ENCODE measurements around the gene ITPKC. TPM values are rescaled to one million over a fixed set of nuclear protein-coding genes. Genes with fewer than 3 reads are reported as not detected.

Gene ITPKC
- total RNA-seq, 1 experiment from 2014 or later = 11.4 TPM

- H3K4me1 ChIP-seq (ENCODE audit: control insufficient read depth in 1 of 2, insufficient read depth in 2 of 2, low read length in 2 of 2) = peaks cover 20 to 24% of the 10 kb centered on the region in 2 experiments; a peak in 3 of 4 replicates
- ATAC-seq (no peak), DNase-seq (ENCODE audit: low read depth, low spot score) (no peak)
- H3K4me3 ChIP-seq (replicated peaks in 1 of 2; ENCODE audit: low read depth in 1 of 2, low read length in 2 of 2) = no peak overlapping the region
- H3K79me2 ChIP-seq (ENCODE audit: insufficient read depth, low read length) = no peaks in the 10 kb centered on the region; the same call in 1 of the 2 replicates
- H3K9me2 ChIP-seq (ENCODE audit: insufficient read depth) = no peaks in the 10 kb centered on the region
- H3K4me2 ChIP-seq (ENCODE audit: low read length) = no peak overlapping the region
- CTCF ChIA-PET = interaction anchor here (0.9 to 1.6 kb wide), 4 partner anchors 53 to 399 kb away, joined by 3 to 4 read pairs (median 3); partner anchors contain the start of gene EGLN2
- H3K9me3 ChIP-seq (ENCODE audit: control insufficient read depth in 1 of 2, insufficient read depth in 1 of 2, low read depth in 1 of 2, low read length in 2 of 2) = no peaks in the 10 kb centered on the region
- H2AFZ ChIP-seq (ENCODE audit: low read depth, low read length, poor library complexity, severe bottlenecking) = no peak overlapping the region
- H3K27me3 ChIP-seq (ENCODE audit: insufficient read depth, low read length) = no peaks in the 10 kb centered on the region
- intact Hi-C loops (cut with micrococcal nuclease) = no loop called here
- TF ChIP-seq, protein P1, sequence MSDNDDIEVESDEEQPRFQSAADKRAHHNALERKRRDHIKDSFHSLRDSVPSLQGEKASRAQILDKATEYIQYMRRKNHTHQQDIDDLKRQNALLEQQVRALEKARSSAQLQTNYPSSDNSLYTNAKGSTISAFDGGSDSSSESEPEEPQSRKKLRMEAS (IDR thresholded peaks at IDR 0.05) = no peak
- TF ChIP-seq, protein P2, sequence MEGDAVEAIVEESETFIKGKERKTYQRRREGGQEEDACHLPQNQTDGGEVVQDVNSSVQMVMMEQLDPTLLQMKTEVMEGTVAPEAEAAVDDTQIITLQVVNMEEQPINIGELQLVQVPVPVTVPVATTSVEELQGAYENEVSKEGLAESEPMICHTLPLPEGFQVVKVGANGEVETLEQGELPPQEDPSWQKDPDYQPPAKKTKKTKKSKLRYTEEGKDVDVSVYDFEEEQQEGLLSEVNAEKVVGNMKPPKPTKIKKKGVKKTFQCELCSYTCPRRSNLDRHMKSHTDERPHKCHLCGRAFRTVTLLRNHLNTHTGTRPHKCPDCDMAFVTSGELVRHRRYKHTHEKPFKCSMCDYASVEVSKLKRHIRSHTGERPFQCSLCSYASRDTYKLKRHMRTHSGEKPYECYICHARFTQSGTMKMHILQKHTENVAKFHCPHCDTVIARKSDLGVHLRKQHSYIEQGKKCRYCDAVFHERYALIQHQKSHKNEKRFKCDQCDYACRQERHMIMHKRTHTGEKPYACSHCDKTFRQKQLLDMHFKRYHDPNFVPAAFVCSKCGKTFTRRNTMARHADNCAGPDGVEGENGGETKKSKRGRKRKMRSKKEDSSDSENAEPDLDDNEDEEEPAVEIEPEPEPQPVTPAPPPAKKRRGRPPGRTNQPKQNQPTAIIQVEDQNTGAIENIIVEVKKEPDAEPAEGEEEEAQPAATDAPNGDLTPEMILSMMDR (IDR thresholded peaks at IDR 0.05 in 2 of 3, conservative IDR thresholded peaks at IDR 0.05 in 1 of 3; ENCODE audit: borderline replicate concordance in 1 of 3, insufficient read depth in 1 of 3, low read depth in 2 of 3, low read length in 2 of 3) = no peak
- no peak for TF ChIP-seq SIN3A (IDR thresholded peaks at IDR 0.05; ENCODE audit: low read depth)
- TF ChIP-seq SRF (IDR thresholded peaks at IDR 0.05; ENCODE audit: low read depth) = no peak
- no peak for TF ChIP-seq SP1 (IDR thresholded peaks at IDR 0.05; ENCODE audit: low read depth)
- TF ChIP-seq POLR2AphosphoS5 (IDR thresholded peaks at IDR 0.05; ENCODE audit: low read depth, low read length) = no peak
- no peak for TF ChIP-seq ATF3 (IDR thresholded peaks at IDR 0.05)
- TF ChIP-seq CBX3 (IDR thresholded peaks at IDR 0.05; ENCODE audit: low read depth) = no peak
- TF ChIP-seq FOSL1 (IDR thresholded peaks at IDR 0.05; ENCODE audit: low read depth) = no peak
- no peak for TF ChIP-seq EZH2phosphoT487 (IDR thresholded peaks at IDR 0.05; ENCODE audit: borderline replicate concordance)
- TF ChIP-seq EGR1 (IDR thresholded peaks at IDR 0.05; ENCODE audit: low read depth) = no peak
- TF ChIP-seq EZH2 (IDR thresholded peaks at IDR 0.05) = no peak
- TF ChIP-seq POLR2A (IDR thresholded peaks at IDR 0.05; ENCODE audit: borderline replicate concordance, extremely low read depth, insufficient read depth, insufficient read length) = no peak
- TF ChIP-seq ZFX (IDR thresholded peaks at IDR 0.05) = no peak
- TF ChIP-seq YY1 (IDR thresholded peaks at IDR 0.05; ENCODE audit: extremely low read depth, insufficient replicate concordance, low read depth, low read length) = no peak
- no TSS peak for BruUV-seq (replicated peaks)
- RAD21 ChIA-PET (ENCODE audit: low non-redundant PET in 1 of 2, low total read pairs in 2 of 2, uncharacterized antibody in 2 of 2, unreplicated experiment in 2 of 2) = no interaction called here
- no peaks in the 10 kb centered on the region for H3K36me3 ChIP-seq (ENCODE audit: control insufficient read depth in 1 of 2, insufficient read depth in 2 of 2, low read length in 2 of 2)
- no peaks in the 10 kb centered on the region for H4K20me1 ChIP-seq (ENCODE audit: insufficient read depth)
- H3K27ac ChIP-seq (ENCODE audit: low read depth, low read length) = no peak overlapping the region
- no peak overlapping the region for H3K9ac ChIP-seq (ENCODE audit: low read length)
- POLR2A ChIA-PET = no interaction called here
Measured at GRCh38 chr19:40745402-40745780, 28.5 kb downstream of the ITPKC start.
